Thoracic aorta (tissue), 2 donors: ENCODE results near the gene NUDCD3. TPM values are rescaled to one million over a fixed set of nuclear protein-coding genes. Genes with fewer than 3 reads are reported as not detected.
"Not testable (repeated sequence)": the region's sequence is repeated elsewhere in the genome, so short reads cannot be mapped to it uniquely, and the experiment has no call there.

Experiments
- ATAC-seq: fragments of 150-250 bp; one replicate; pipeline ENCODE4 v1.8.0; 2017; ENCODE audit warnings: low read depth; ENCODE audit not compliant: insufficient number of reproducible peaks, low FRiP score
- DNase-seq: peaks from one replicate; pipeline ENCODE4 v3.0.0-alpha.2; 2020; ENCODE audit warnings: low spot score
- H3K27ac ChIP-seq, 2 donors: fragments of 200-600 bp; sonication (generic); 1 replicate in 1 of 2; 2 replicates in 1 of 2; pipeline ENCODE4 v1.5.1; 2016; ENCODE audit warnings: mild to moderate bottlenecking in 2 of 2, moderate library complexity in 2 of 2
- H3K27me3 ChIP-seq: fragments of 200-600 bp; sonication (generic); replicated peaks from 2 replicates; pipeline ENCODE4 v1.6.0; 2016; ENCODE audit warnings: mild to moderate bottlenecking; ENCODE audit not compliant: insufficient read depth
- H3K36me3 ChIP-seq: fragments of 200-600 bp; sonication (generic); one replicate; pipeline ENCODE4 v1.5.1; 2016
- H3K4me1 ChIP-seq, 2 donors: fragments of 200-600 bp; sonication (generic); 1 replicate in 1 of 2; 2 replicates in 1 of 2; pipeline versions ENCODE4 v1.5.1 to v1.6.0; 2016; ENCODE audit warnings: low read depth in 2 of 2, mild to moderate bottlenecking in 1 of 2; ENCODE audit not compliant: control insufficient read depth in 1 of 2
- H3K4me3 ChIP-seq: fragments of 200-600 bp; sonication (generic); 2 replicates; pipeline ENCODE4 v1.5.1; 2016; ENCODE audit warnings: mild to moderate bottlenecking
- H3K9me3 ChIP-seq: fragments of 200-600 bp; sonication (generic); 2 replicates; pipeline ENCODE4 v1.5.1; 2016
- CTCF ChIP-seq: fragments of 200-600 bp; sonication (generic); IDR thresholded peaks from one replicate; pipeline ENCODE4 v1.5.1; 2019; ENCODE audit warnings: antibody characterized with exemption
- total RNA-seq, 2 donors: library from RNA; depleted of rRNA; stranded (reverse); fragments of >200 nt; gene quantifications; one replicate each; pipeline versions ENCODE4 v1.1.0 to v1.2.3, GENCODE V29; 2016

Gene NUDCD3
- total RNA-seq, 2 donors from 2014 or later: 57.0 to 64.5 TPM

GRCh38 chr7:44434201-44434600 lies 56.3 kb downstream of the NUDCD3 start:
- DNase-seq (no peak), ATAC-seq (no peak)
- TF ChIP-seq CTCF: no peak
- Histone ChIP-seq H3K4me1 (peaks cover 0 to 9% of the 10 kb centered on the region in 2 donors), H3K9me3 (no peaks in the 10 kb centered on the region), H3K4me3 (no peak overlapping the region), H3K36me3 (no peaks in the 10 kb centered on the region), H3K27ac (no peak overlapping the region), H3K27me3 (no peaks in the 10 kb centered on the region)

- DNase-seq: no peak
- Histone ChIP-seq H3K27me3 (no peaks in the 10 kb centered on the region), H3K36me3 (no peaks in the 10 kb centered on the region), H3K4me3 (no peak overlapping the region), H3K27ac (no peak overlapping the region), H3K9me3 (no peaks in the 10 kb centered on the region), H3K4me1 (peaks cover 0 to 9% of the 10 kb centered on the region in 2 donors)
- ATAC-seq: no peak
- TF ChIP-seq CTCF: no peak
Measured at GRCh38 chr7:44433255-44434022, 57.0 kb downstream of the NUDCD3 start.

- ATAC-seq (no peak), DNase-seq (no peak)
- Histone ChIP-seq H3K4me1 (peaks cover 0 to 9% of the 10 kb centered on the region in 2 donors), H3K9me3 (no peaks in the 10 kb centered on the region), H3K27me3 (no peaks in the 10 kb centered on the region), H3K36me3 (no peaks in the 10 kb centered on the region), H3K4me3 (no peak overlapping the region), H3K27ac (no peak overlapping the region)
- TF ChIP-seq CTCF: no peak
Measured at GRCh38 chr7:44432381-44432977, 58.0 kb downstream of the NUDCD3 start.

GRCh38 chr7:44431091-44431608 lies 59.3 kb downstream of the NUDCD3 start:
- peaks cover 0 to 9% of the 10 kb centered on the region in 2 donors for H3K4me1 ChIP-seq
- TF ChIP-seq CTCF: no peak
- H3K27ac ChIP-seq: no peak overlapping the region
- ATAC-seq (no peak), DNase-seq (no peak)
- H3K4me3 ChIP-seq: no peak overlapping the region
- no peaks in the 10 kb centered on the region for H3K9me3 ChIP-seq
- H3K27me3 ChIP-seq: no peaks in the 10 kb centered on the region
- peaks cover 7% of the 10 kb centered on the region for H3K36me3 ChIP-seq

- Histone ChIP-seq H3K4me3 (no peak overlapping the region), H3K27ac (no peak overlapping the region), H3K27me3 (no peaks in the 10 kb centered on the region), H3K36me3 (peaks cover 15% of the 10 kb centered on the region), H3K4me1 (peaks cover 0 to 9% of the 10 kb centered on the region in 2 donors), H3K9me3 (no peaks in the 10 kb centered on the region)
- ATAC-seq (no peak), DNase-seq (no peak)
- no peak for TF ChIP-seq CTCF
Measured at GRCh38 chr7:44430054-44430453, 60.4 kb downstream of the NUDCD3 start.

- not testable (repeated sequence) for DNase-seq, H3K4me1 ChIP-seq, ATAC-seq, H3K27me3 ChIP-seq, H3K9me3 ChIP-seq, H3K27ac ChIP-seq, H3K4me3 ChIP-seq
- H3K36me3 ChIP-seq: peaks cover 15% of the 10 kb centered on the region
Measured at GRCh38 chr7:44424762-44425161, 65.7 kb downstream of the NUDCD3 start.
